Bronchial epithelial cell (primary cell): Measurements from ENCODE around the gene AKIP1. TPM values are rescaled to one million over a fixed set of nuclear protein-coding genes. Genes with fewer than 3 reads are reported as not detected.

Source experiments
- DNase-seq: peaks from one replicate; pipeline ENCODE4 v3.0.0-alpha.2; 2010; ENCODE audit warnings: low read depth
- FAIRE-seq: peaks from 2 replicates; lab custom pipeline; 2011; peaks lifted over from hg19 to GRCh38; lab: Jason Lieb, UNC
- H3K27me3 ChIP-seq: 2 replicates; pipeline ENCODE4 v1.5.1; 2011; ENCODE audit warnings: low read length; ENCODE audit not compliant: control insufficient read depth, insufficient read depth
- H3K36me3 ChIP-seq: 2 replicates; pipeline ENCODE4 v1.5.1; 2011; ENCODE audit warnings: low read length; ENCODE audit not compliant: control insufficient read depth, insufficient read depth
- H3K4me3 ChIP-seq: 2 replicates; pipeline ENCODE4 v1.5.1; 2011; ENCODE audit warnings: mild to moderate bottlenecking, low read depth, low read length, control low read depth
- total RNA-seq: library from RNA; depleted of rRNA; stranded (reverse); fragments of >200 nt; gene quantifications from 2 replicates; pipeline ENCODE4 v1.2.1, GENCODE V29; 2014
- TF ChIP-seq, protein P1 (sequence below): IDR thresholded peaks from 2 replicates; pipeline ENCODE4 v1.5.1; 2011; ENCODE audit warnings: mild to moderate bottlenecking, moderate library complexity, low read length, control low read depth, inconsistent platforms; ENCODE audit not compliant: insufficient read depth, severe bottlenecking

Gene AKIP1
- total RNA-seq, 1 donor from 2014 or later: 36.3 TPM

DNA sequence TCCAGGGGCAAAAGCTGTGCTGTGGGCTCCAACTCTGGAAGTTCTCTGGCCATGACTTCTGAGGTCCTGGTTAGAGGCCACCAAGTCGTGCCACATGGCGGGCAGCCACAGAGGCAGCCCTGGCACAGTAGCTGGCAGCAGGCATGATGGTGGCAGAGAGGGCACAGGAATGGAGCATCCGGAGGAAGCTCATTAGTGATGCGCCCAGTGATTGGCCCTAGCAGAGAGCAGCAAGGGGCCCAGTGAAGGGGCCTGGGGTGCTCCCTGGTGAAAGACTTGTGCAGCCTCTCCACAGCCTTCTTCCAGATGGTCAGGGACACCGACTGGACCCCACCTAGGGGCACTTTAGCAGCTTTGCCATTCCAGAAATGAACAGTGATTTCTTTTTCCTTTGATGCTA is 14.7 kb downstream of the AKIP1 start:
- TF ChIP-seq, protein P1, sequence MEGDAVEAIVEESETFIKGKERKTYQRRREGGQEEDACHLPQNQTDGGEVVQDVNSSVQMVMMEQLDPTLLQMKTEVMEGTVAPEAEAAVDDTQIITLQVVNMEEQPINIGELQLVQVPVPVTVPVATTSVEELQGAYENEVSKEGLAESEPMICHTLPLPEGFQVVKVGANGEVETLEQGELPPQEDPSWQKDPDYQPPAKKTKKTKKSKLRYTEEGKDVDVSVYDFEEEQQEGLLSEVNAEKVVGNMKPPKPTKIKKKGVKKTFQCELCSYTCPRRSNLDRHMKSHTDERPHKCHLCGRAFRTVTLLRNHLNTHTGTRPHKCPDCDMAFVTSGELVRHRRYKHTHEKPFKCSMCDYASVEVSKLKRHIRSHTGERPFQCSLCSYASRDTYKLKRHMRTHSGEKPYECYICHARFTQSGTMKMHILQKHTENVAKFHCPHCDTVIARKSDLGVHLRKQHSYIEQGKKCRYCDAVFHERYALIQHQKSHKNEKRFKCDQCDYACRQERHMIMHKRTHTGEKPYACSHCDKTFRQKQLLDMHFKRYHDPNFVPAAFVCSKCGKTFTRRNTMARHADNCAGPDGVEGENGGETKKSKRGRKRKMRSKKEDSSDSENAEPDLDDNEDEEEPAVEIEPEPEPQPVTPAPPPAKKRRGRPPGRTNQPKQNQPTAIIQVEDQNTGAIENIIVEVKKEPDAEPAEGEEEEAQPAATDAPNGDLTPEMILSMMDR: no peak
- FAIRE-seq: no peak
- DNase-seq: no peak
- no peaks in the 10 kb centered on the region for H3K36me3 ChIP-seq
- no peaks in the 10 kb centered on the region for H3K27me3 ChIP-seq
- no peak overlapping the region for H3K4me3 ChIP-seq

DNA sequence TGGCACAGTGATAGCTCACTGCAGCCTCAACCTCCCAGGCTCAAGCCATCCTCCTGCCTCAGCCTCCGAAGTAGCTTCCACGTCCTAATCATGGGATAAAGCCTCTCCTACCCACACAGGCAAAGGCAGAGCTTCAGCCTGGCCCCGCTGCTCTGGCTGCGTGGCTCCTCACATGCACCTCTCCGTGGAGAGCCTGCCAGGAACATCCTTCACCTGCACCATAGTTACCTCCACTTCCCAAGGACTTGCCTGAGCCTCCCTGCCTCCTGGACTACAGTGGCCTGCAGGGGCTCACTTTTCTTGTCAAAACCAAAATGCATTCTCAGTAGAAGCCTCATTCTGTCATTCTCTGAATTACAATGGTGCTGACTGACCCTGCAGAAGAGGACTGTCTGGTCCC is 15.2 kb downstream of the AKIP1 start:
- FAIRE-seq (no peak), DNase-seq (no peak)
- TF ChIP-seq, protein P1: no peak
- H3K27me3 ChIP-seq: no peaks in the 10 kb centered on the region
- no peak overlapping the region for H3K4me3 ChIP-seq
- H3K36me3 ChIP-seq: no peaks in the 10 kb centered on the region

GRCh38 chr11:8927233-8927632 is 16.2 kb downstream of the AKIP1 start:
- Histone ChIP-seq H3K4me3 (no peak overlapping the region), H3K36me3 (no peaks in the 10 kb centered on the region), H3K27me3 (no peaks in the 10 kb centered on the region)
- FAIRE-seq (no peak), DNase-seq (no peak)
- TF ChIP-seq, protein P1: no peak

DNA sequence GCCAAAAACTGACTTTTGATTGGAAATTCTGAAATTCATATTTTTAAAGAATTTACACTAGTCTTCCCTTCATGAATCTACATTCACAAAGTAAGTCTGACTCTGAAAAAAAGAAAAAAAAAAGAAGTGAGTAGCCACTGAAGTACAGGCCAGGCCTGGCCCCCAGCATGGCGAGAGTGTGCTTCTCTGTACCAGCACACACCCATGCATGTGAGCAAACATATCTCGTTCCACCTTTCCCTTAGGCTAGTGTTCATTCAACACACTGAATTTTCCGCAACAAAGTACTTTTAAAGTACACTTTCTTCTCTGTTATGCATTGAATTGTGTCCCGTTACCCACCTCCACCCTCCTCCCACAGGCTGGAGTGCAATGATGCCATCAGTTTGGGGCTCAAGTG is 17.2 kb downstream of the AKIP1 start:
- Histone ChIP-seq H3K4me3 (no peak overlapping the region), H3K27me3 (no peaks in the 10 kb centered on the region), H3K36me3 (no peaks in the 10 kb centered on the region)
- DNase-seq (no peak), FAIRE-seq (no peak)
- TF ChIP-seq, protein P1: no peak

DNA sequence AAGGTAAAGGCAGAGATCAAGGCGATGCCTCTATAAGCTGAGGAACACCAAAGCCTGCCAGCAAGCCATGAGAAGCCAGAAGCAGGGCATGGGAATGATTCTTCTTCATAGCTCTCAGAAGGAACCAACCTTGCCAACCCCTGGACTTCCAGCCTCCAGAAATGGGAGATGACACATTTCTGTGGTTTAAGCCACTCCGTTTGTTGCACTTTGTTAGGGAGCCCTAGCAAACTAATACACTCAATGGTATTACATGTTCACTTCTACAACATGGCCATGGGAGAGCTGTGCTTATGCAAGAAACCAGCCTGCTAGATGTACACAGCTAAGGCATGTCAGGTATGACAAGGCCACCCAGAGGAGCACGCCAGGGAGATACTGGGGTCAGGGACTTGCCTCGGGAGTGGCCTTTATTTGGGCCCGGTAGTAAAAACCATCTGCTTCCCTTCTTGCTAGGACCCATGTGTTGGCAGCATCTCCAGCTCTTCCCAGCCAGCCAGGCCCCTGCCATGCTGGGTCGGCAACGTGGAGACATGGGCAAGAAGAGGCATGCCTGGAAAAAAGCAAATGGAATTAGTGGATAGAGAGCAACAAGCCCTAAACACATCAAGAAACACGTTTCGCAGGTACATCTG is 18.1 kb downstream of the AKIP1 start:
- TF ChIP-seq, protein P1: no peak
- no peak for DNase-seq
- Histone ChIP-seq H3K4me3 (no peak overlapping the region), H3K27me3 (no peaks in the 10 kb centered on the region), H3K36me3 (no peaks in the 10 kb centered on the region)
- no peak for FAIRE-seq
